Measurements from ENCODE around the gene SLC9A5.
A peak's percentile ranks its signal among the peaks of the same experiment; 100 is the strongest.

SLC9A5 gene

DNA sequence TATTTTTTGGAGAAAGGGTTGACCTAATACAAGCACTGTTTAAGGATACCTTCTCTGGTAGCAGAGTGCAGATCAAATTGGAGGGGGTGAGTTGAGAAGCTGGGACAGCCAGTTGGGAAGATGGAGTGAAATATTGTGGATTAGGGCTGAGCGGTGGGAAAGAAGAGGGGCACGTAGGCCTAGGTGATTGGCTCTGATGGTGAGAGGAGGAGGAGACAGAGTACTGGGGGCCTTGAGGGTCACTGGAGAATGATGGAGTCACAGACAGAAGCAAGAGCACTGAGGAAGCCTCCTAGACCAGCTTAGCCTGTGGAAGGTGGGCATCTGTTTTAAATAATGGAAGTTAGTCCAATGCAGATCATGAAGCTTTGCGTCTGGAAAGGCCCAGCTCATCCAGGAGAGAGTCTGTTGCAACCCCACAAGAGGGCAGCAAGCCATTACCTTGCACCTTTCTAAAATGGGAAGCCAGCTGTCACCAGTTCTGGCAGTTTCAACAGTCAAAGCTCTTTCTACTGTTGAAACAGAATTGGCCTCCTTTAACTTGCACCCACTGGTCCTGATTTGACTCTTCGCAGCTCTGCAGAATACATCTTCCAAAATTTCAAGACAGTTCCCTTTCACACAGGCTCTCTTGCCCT, 11.8 kb downstream of the SLC9A5 start:
- H3K9ac ChIP-seq (ENCODE audit: low read length), result peak overlapping the region; percentile 47
- peak overlapping the region; percentile 69 for H3K56ac ChIP-seq (ENCODE audit: low read length)
- no peak overlapping the region for H2BK15ac ChIP-seq (replicated peaks; ENCODE audit: low read depth)
- H3K79me1 ChIP-seq (ENCODE audit: low read length), result no peaks in the 10 kb centered on the region
- H4K5ac ChIP-seq (ENCODE audit: low read length), result no peak overlapping the region
- H3K23ac ChIP-seq (ENCODE audit: low read length), result no peak overlapping the region
- peak overlapping the region; percentile 33 for H2BK120ac ChIP-seq (ENCODE audit: low read depth, low read length)
- no peaks in the 10 kb centered on the region for H3K27me3 ChIP-seq (ENCODE audit: insufficient read depth, low read length, poor library complexity)
- no CpG with 5 or more reads among the region's 4 CpGs for WGBS (ENCODE audit: extremely low coverage, insufficient coverage, low lambda C conversion rate)
- peak overlapping the region; percentile 32 for H2AK5ac ChIP-seq (ENCODE audit: low read length)
- H3K4ac ChIP-seq (ENCODE audit: low read depth, low read length), result no peak overlapping the region
- no peaks in the 10 kb centered on the region for H3K79me2 ChIP-seq (ENCODE audit: control insufficient read depth, insufficient read depth, low read length)
- peak overlapping the region; percentile 35 for H2BK5ac ChIP-seq (ENCODE audit: low read length)
- peaks cover 6% of the 10 kb centered on the region for H3K4me1 ChIP-seq (ENCODE audit: control insufficient read depth, low read depth, low read length)
- H3K18ac ChIP-seq (ENCODE audit: low read length), result no peak overlapping the region
- no peak overlapping the region for H3K27ac ChIP-seq (ENCODE audit: low read depth, low read length)
- peak; percentile 81 for DNase-seq
- no peak overlapping the region for H3K4me2 ChIP-seq (ENCODE audit: low read length)
- no peak overlapping the region for H4K8ac ChIP-seq (ENCODE audit: low read depth, low read length)
- H3K36me3 ChIP-seq (ENCODE audit: control insufficient read depth, insufficient read depth, low read length), result no peaks in the 10 kb centered on the region
- H3K4me3 ChIP-seq (ENCODE audit: low read length), result no peak overlapping the region

DNA sequence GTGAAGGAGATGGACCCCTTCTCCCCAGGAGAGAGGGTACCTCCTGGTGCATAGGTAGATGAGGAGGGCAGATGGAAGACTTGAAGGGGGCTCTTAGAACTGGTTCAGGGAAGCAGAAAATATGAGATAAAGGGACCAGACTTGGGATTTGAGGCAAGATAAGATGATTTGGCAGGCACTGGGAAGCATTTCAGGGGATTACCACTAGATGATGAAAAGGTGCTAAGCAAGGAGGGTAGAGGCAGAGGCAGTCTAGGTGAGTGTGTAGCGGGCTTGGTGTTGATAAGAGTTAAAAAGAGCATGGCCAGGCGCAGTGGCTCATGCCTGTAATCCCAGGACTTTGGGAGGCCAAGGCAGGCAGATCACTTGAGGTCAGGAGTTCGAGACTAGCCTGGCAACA, 14.4 kb downstream of the SLC9A5 start:
- Histone ChIP-seq H3K4me3 (ENCODE audit: low read length) (no peak overlapping the region), H3K36me3 (ENCODE audit: control insufficient read depth, insufficient read depth, low read length) (no peaks in the 10 kb centered on the region), H2BK120ac (ENCODE audit: low read depth, low read length) (peak overlapping the region; percentile 17), H3K27me3 (ENCODE audit: insufficient read depth, low read length, poor library complexity) (no peaks in the 10 kb centered on the region), H3K4me1 (ENCODE audit: control insufficient read depth, low read depth, low read length) (peaks cover 6% of the 10 kb centered on the region), H3K9ac (ENCODE audit: low read length) (peak overlapping the region; percentile 57), H3K79me1 (ENCODE audit: low read length) (no peaks in the 10 kb centered on the region), H3K23ac (ENCODE audit: low read length) (no peak overlapping the region), H4K8ac (ENCODE audit: low read depth, low read length) (no peak overlapping the region), H3K4ac (ENCODE audit: low read depth, low read length) (no peak overlapping the region), H3K4me2 (ENCODE audit: low read length) (no peak overlapping the region), H3K56ac (ENCODE audit: low read length) (peak overlapping the region; percentile 82), H2AK5ac (ENCODE audit: low read length) (no peak overlapping the region), H3K18ac (ENCODE audit: low read length) (no peak overlapping the region), H2BK5ac (ENCODE audit: low read length) (peak overlapping the region; percentile 97), H3K79me2 (ENCODE audit: control insufficient read depth, insufficient read depth, low read length) (no peaks in the 10 kb centered on the region), H2BK15ac (replicated peaks; ENCODE audit: low read depth) (no peak overlapping the region), H3K27ac (ENCODE audit: low read depth, low read length) (peak overlapping the region; percentile 79), H4K5ac (ENCODE audit: low read length) (no peak overlapping the region)
- no CpG with 5 or more reads among the region's 3 CpGs for WGBS (ENCODE audit: extremely low coverage, insufficient coverage, low lambda C conversion rate)
- DNase-seq, result peak; percentile 83

DNA sequence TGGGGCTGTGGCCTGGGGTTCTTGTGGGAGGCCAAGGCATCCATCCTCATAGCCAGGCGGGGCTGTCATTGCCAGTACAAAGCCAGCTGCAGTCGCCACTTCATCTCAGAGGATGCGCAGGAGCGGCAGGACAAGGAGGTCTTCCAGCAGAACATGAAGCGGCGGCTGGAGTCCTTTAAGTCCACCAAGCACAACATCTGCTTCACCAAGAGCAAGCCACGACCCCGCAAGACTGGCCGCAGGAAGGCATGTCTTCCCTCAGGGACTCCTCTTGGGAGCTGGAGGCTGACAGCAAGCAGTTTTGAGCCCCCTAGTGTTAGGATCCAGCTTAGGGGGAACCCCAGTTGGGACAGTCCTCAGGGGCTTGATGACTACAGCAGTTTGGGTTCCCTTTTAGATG, 15.5 kb downstream of the SLC9A5 start:
- Histone ChIP-seq H2BK5ac (ENCODE audit: low read length) (no peak overlapping the region), H3K23ac (ENCODE audit: low read length) (peak overlapping the region; percentile 50), H3K27me3 (ENCODE audit: insufficient read depth, low read length, poor library complexity) (no peaks in the 10 kb centered on the region)

DNA sequence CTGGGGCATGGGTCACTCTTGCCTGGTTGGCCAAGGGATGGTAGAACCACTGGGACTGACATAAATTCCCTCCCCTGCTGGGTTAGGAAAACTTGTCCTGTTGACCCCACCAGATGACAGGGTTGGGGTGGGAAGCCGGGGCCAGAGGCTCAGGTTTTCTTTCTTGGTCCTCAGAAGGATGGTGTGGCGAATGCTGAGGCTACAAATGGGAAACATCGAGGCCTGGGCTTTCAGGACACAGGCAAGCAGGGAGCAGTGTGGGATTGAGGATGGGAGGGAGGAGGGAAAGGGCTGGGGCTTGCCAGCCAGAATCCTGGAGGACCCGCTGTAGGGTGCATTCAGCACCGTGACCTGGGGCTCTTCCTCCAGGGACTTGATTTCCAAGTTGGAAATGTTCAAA, 16.1 kb downstream of the SLC9A5 start:
- Histone ChIP-seq H3K56ac (ENCODE audit: low read length) (peak overlapping the region; percentile 53), H2BK5ac (ENCODE audit: low read length) (peak overlapping the region; percentile 28), H3K4ac (ENCODE audit: low read depth, low read length) (no peak overlapping the region), H2BK15ac (replicated peaks; ENCODE audit: low read depth) (no peak overlapping the region), H2AK5ac (ENCODE audit: low read length) (no peak overlapping the region), H3K4me1 (ENCODE audit: control insufficient read depth, low read depth, low read length) (peaks cover 7% of the 10 kb centered on the region), H3K4me3 (ENCODE audit: low read length) (no peak overlapping the region), H3K27me3 (ENCODE audit: insufficient read depth, low read length, poor library complexity) (no peaks in the 10 kb centered on the region), H3K79me2 (ENCODE audit: control insufficient read depth, insufficient read depth, low read length) (no peaks in the 10 kb centered on the region), H3K79me1 (ENCODE audit: low read length) (no peaks in the 10 kb centered on the region), H2BK120ac (ENCODE audit: low read depth, low read length) (no peak overlapping the region), H3K23ac (ENCODE audit: low read length) (no peak overlapping the region), H3K18ac (ENCODE audit: low read length) (no peak overlapping the region), H4K8ac (ENCODE audit: low read depth, low read length) (no peak overlapping the region), H4K5ac (ENCODE audit: low read length) (no peak overlapping the region), H3K4me2 (ENCODE audit: low read length) (no peak overlapping the region), H3K27ac (ENCODE audit: low read depth, low read length) (no peak overlapping the region), H3K9ac (ENCODE audit: low read length) (no peak overlapping the region), H3K36me3 (ENCODE audit: control insufficient read depth, insufficient read depth, low read length) (no peaks in the 10 kb centered on the region)
- DNase-seq, result no peak
- no CpG with 5 or more reads among the region's 5 CpGs for WGBS (ENCODE audit: extremely low coverage, insufficient coverage, low lambda C conversion rate)

More for the DNA sequence above, 15.5 kb downstream of the SLC9A5 start:
- no peak overlapping the region for H3K9ac ChIP-seq (ENCODE audit: low read length)
- H3K4ac ChIP-seq (ENCODE audit: low read depth, low read length), result no peak overlapping the region
- H3K4me1 ChIP-seq (ENCODE audit: control insufficient read depth, low read depth, low read length), result peaks cover 7% of the 10 kb centered on the region
- no CpG with 5 or more reads among the region's 9 CpGs for WGBS (ENCODE audit: extremely low coverage, insufficient coverage, low lambda C conversion rate)
- peak overlapping the region; percentile 33 for H2AK5ac ChIP-seq (ENCODE audit: low read length)
- H2BK15ac ChIP-seq (replicated peaks; ENCODE audit: low read depth), result no peak overlapping the region
- no peak for DNase-seq
- no peak overlapping the region for H4K8ac ChIP-seq (ENCODE audit: low read depth, low read length)
- H2BK120ac ChIP-seq (ENCODE audit: low read depth, low read length), result no peak overlapping the region
- H3K36me3 ChIP-seq (ENCODE audit: control insufficient read depth, insufficient read depth, low read length), result no peaks in the 10 kb centered on the region
- no peak overlapping the region for H3K4me2 ChIP-seq (ENCODE audit: low read length)
- H4K5ac ChIP-seq (ENCODE audit: low read length), result no peak overlapping the region
- no peaks in the 10 kb centered on the region for H3K79me1 ChIP-seq (ENCODE audit: low read length)
- no peak overlapping the region for H3K27ac ChIP-seq (ENCODE audit: low read depth, low read length)
- H3K4me3 ChIP-seq (ENCODE audit: low read length), result no peak overlapping the region
- H3K18ac ChIP-seq (ENCODE audit: low read length), result no peak overlapping the region
- H3K56ac ChIP-seq (ENCODE audit: low read length), result peak overlapping the region; percentile 53
- no peaks in the 10 kb centered on the region for H3K79me2 ChIP-seq (ENCODE audit: control insufficient read depth, insufficient read depth, low read length)

DNA sequence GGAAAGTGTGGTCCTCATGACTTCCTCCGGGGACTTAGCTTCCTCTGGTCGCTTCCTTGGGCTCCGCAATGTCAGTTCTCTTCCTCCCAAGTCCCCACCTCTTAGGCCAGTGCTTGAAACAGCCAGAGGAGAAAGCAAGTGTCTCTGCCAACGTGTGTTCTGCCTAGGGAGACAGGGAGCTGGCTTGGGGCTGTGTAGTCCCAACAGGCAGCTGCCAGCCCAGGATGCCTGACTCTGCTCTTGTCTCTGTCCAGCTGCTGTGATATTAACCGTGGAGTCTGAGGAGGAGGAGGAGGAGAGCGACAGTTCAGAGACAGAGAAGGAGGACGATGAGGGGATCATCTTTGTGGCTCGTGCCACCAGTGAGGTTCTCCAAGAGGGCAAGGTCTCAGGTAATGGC, 17.1 kb downstream of the SLC9A5 start:
- Histone ChIP-seq H2BK15ac (replicated peaks; ENCODE audit: low read depth) (no peak overlapping the region), H3K56ac (ENCODE audit: low read length) (no peak overlapping the region), H3K9ac (ENCODE audit: low read length) (no peak overlapping the region), H3K36me3 (ENCODE audit: control insufficient read depth, insufficient read depth, low read length) (no peaks in the 10 kb centered on the region), H4K8ac (ENCODE audit: low read depth, low read length) (no peak overlapping the region), H3K27ac (ENCODE audit: low read depth, low read length) (no peak overlapping the region), H3K79me1 (ENCODE audit: low read length) (no peaks in the 10 kb centered on the region), H2BK120ac (ENCODE audit: low read depth, low read length) (no peak overlapping the region), H3K4ac (ENCODE audit: low read depth, low read length) (no peak overlapping the region), H2BK5ac (ENCODE audit: low read length) (no peak overlapping the region), H3K18ac (ENCODE audit: low read length) (no peak overlapping the region), H4K5ac (ENCODE audit: low read length) (no peak overlapping the region), H3K4me1 (ENCODE audit: control insufficient read depth, low read depth, low read length) (peaks cover 7% of the 10 kb centered on the region), H3K23ac (ENCODE audit: low read length) (no peak overlapping the region), H3K4me2 (ENCODE audit: low read length) (no peak overlapping the region), H3K27me3 (ENCODE audit: insufficient read depth, low read length, poor library complexity) (no peaks in the 10 kb centered on the region), H3K4me3 (ENCODE audit: low read length) (no peak overlapping the region), H3K79me2 (ENCODE audit: control insufficient read depth, insufficient read depth, low read length) (no peaks in the 10 kb centered on the region), H2AK5ac (ENCODE audit: low read length) (no peak overlapping the region)
- no peak for DNase-seq
- WGBS (ENCODE audit: extremely low coverage, insufficient coverage, low lambda C conversion rate), result no CpG with 5 or more reads among the region's 8 CpGs

DNA sequence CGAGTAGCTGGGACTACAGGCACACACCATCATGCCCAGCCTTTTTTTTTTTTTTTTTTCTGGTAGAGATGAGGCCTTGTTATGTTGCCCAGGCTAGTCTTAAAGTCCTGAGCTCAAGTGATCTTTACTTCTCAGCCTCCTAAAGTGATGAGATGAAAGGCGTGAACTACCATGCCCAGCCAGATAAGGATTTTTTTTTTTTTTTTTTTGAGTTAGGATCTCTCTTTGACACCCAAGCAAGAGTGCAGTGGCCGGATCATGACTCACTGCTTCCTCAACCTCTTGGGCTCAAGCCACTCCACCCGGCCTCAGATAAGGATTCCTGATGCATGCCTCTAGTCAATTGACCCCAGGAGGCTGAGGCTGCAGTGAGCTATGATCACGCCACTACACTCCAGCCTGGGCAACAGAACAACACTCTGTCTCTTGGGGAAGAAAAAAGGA, 19.4 kb downstream of the SLC9A5 start:
- Histone ChIP-seq H3K18ac (ENCODE audit: low read length) (no peak overlapping the region), H3K4me1 (ENCODE audit: control insufficient read depth, low read depth, low read length) (peaks cover 1% of the 10 kb centered on the region), H3K56ac (ENCODE audit: low read length) (no peak overlapping the region), H4K5ac (ENCODE audit: low read length) (no peak overlapping the region), H4K8ac (ENCODE audit: low read depth, low read length) (no peak overlapping the region), H2BK120ac (ENCODE audit: low read depth, low read length) (no peak overlapping the region), H2BK5ac (ENCODE audit: low read length) (no peak overlapping the region), H3K79me1 (ENCODE audit: low read length) (no peaks in the 10 kb centered on the region), H3K4ac (ENCODE audit: low read depth, low read length) (no peak overlapping the region), H3K23ac (ENCODE audit: low read length) (no peak overlapping the region), H3K79me2 (ENCODE audit: control insufficient read depth, insufficient read depth, low read length) (no peaks in the 10 kb centered on the region), H3K27me3 (ENCODE audit: insufficient read depth, low read length, poor library complexity) (no peaks in the 10 kb centered on the region), H3K4me3 (ENCODE audit: low read length) (no peak overlapping the region), H3K27ac (ENCODE audit: low read depth, low read length) (peak overlapping the region; percentile 51), H3K4me2 (ENCODE audit: low read length) (no peak overlapping the region), H2AK5ac (ENCODE audit: low read length) (no peak overlapping the region), H3K9ac (ENCODE audit: low read length) (no peak overlapping the region), H3K36me3 (ENCODE audit: control insufficient read depth, insufficient read depth, low read length) (no peaks in the 10 kb centered on the region), H2BK15ac (replicated peaks; ENCODE audit: low read depth) (no peak overlapping the region)
- DNase-seq, result peak; percentile 94
- WGBS (ENCODE audit: extremely low coverage, insufficient coverage, low lambda C conversion rate), result no CpG with 5 or more reads among the region's 5 CpGs

Data from mesendoderm (in vitro differentiated cells).